Inflammatory macrophage treated with lipopolysaccharide for 4 hours (primary cell): ENCODE data around the gene SQOR.

ENCODE experiments used
- DNase-seq: peaks from one replicate; pipeline ENCODE4 v3.0.0-alpha.2; 2020

Gene SQOR

GRCh38 chr15:45664451-45664850 is 29.6 kb downstream of the SQOR start:
- peak; percentile 57 for DNase-seq

GRCh38 chr15:45665261-45665660 is 30.4 kb downstream of the SQOR start:
- no peak for DNase-seq

- DNase-seq, result peak; percentile 23
These were observed 31.5 kb downstream of the SQOR start for GRCh38 chr15:45666119-45666875.

GRCh38 chr15:45667002-45667401 is 32.2 kb downstream of the SQOR start:
- no peak for DNase-seq

- DNase-seq, result no peak
These were observed 33.6 kb downstream of the SQOR start for GRCh38 chr15:45668386-45668785.

GRCh38 chr15:45669422-45669821 is 34.6 kb downstream of the SQOR start:
- no peak for DNase-seq

GRCh38 chr15:45670091-45670490 is 35.3 kb downstream of the SQOR start:
- no peak for DNase-seq

GRCh38 chr15:45670511-45670910 is 35.7 kb downstream of the SQOR start:
- DNase-seq, result peak; percentile 6

- no peak for DNase-seq
These were observed 39.8 kb downstream of the SQOR start for GRCh38 chr15:45674677-45675076.

- DNase-seq, result no peak
These were observed 43.0 kb downstream of the SQOR start for GRCh38 chr15:45677797-45678196.

- DNase-seq, result no peak
These were observed 43.8 kb downstream of the SQOR start for GRCh38 chr15:45678459-45679178.

GRCh38 chr15:45684533-45684932 is 49.7 kb downstream of the SQOR start:
- no peak for DNase-seq

- no peak for DNase-seq
These were observed 54.8 kb downstream of the SQOR start for GRCh38 chr15:45689616-45690015.

- DNase-seq, result no peak
These were observed 55.9 kb downstream of the SQOR start for GRCh38 chr15:45690581-45691260.

- DNase-seq, result no peak
These were observed 66.3 kb downstream of the SQOR start for GRCh38 chr15:45701108-45701507.

- no peak for DNase-seq
These were observed 67.2 kb downstream of the SQOR start for GRCh38 chr15:45702041-45702440.

GRCh38 chr15:45703670-45704328 is 69.0 kb downstream of the SQOR start:
- no peak for DNase-seq

GRCh38 chr15:45704329-45705249 is 69.8 kb downstream of the SQOR start:
- peak; percentile 6 for DNase-seq

- peak; percentile 77 for DNase-seq
These were observed 71.0 kb downstream of the SQOR start for GRCh38 chr15:45705510-45706473.

GRCh38 chr15:45710657-45711056 is 75.8 kb downstream of the SQOR start:
- DNase-seq, result no peak
